OCI-LY7 (cell line): Measurements from ENCODE around the gene PPP1R9A. TPM values are rescaled to one million over a fixed set of nuclear protein-coding genes. Genes with fewer than 3 reads are reported as not detected.

Experiments
- BruUV-seq: library from RNA; stranded (reverse); fragments of 400-500 nt; replicated peaks from 2 replicates; lab custom pipeline; 2021; lab: Mats Ljungman, UMichigan
- CTCF ChIA-PET: fragments of 300-600 bp; sonication (Branson Sonifier 250); formaldehyde crosslinking; loops from one replicate; lab custom pipeline; 2022; ENCODE audit warnings: antibody characterized with exemption; ENCODE audit not compliant: unreplicated experiment; lab: Charles Lee
- POLR2A ChIA-PET: fragments of 300-600 bp; sonication (Branson Sonifier 250); formaldehyde crosslinking; loops from one replicate; lab custom pipeline; 2022; ENCODE audit warnings: antibody characterized with exemption; lab: Charles Lee
- DNase-seq: peaks from one replicate; pipeline ENCODE4 v3.0.0-alpha.2; 2015; ENCODE audit warnings: low spot score
- H2AFZ ChIP-seq: fragments of 200-600 bp; sonication (generic), shearing (Covaris generic); 2 replicates; pipeline ENCODE4 v1.6.1; 2014; ENCODE audit warnings: mild to moderate bottlenecking, antibody characterized with exemption, low read length, moderate library complexity
- H3K27ac ChIP-seq: fragments of 200-600 bp; sonication (generic); 2 replicates; pipeline ENCODE4 v1.5.1; 2014; ENCODE audit warnings: mixed run types, low read depth, mild to moderate bottlenecking, moderate library complexity, low read length, inconsistent platforms; ENCODE audit not compliant: poor library complexity, severe bottlenecking
- H3K36me3 ChIP-seq: fragments of 200-600 bp; sonication (generic); 2 replicates; pipeline ENCODE4 v1.6.1; 2014; ENCODE audit warnings: mild to moderate bottlenecking, antibody characterized with exemption, low read length, moderate library complexity, mixed read lengths; ENCODE audit not compliant: insufficient read depth
- H3K4me1 ChIP-seq: fragments of 200-600 bp; sonication (generic); 2 replicates; pipeline ENCODE4 v1.5.1; 2014; ENCODE audit warnings: mild to moderate bottlenecking, low read length; ENCODE audit not compliant: insufficient read depth, poor library complexity, severe bottlenecking
- H3K4me2 ChIP-seq: fragments of 200-600 bp; sonication (generic); 2 replicates; pipeline ENCODE4 v1.6.1; 2014; ENCODE audit warnings: mild to moderate bottlenecking, low read length
- H3K4me3 ChIP-seq: fragments of 200-600 bp; sonication (generic); 2 replicates; pipeline ENCODE4 v1.5.1; 2014; ENCODE audit warnings: mild to moderate bottlenecking, low read depth, low read length; ENCODE audit not compliant: poor library complexity, severe bottlenecking
- H3K79me2 ChIP-seq: fragments of 200-600 bp; sonication (generic); 2 replicates; pipeline ENCODE4 v1.6.1; 2016; ENCODE audit warnings: low read depth, mild to moderate bottlenecking, low read length, moderate library complexity, mixed read lengths; ENCODE audit not compliant: insufficient read depth
- H3K9me2 ChIP-seq: fragments of 200-600 bp; sonication (generic); 2 replicates; pipeline ENCODE4 v1.6.1; 2016; ENCODE audit warnings: mild to moderate bottlenecking, low read length, mixed read lengths; ENCODE audit not compliant: insufficient read depth
- H3K9me3 ChIP-seq: fragments of 200-600 bp; sonication (generic); 2 replicates; pipeline ENCODE4 v1.6.1; 2014; ENCODE audit warnings: mild to moderate bottlenecking, mixed run types, low read length, mixed read lengths
- H4K20me1 ChIP-seq: fragments of 200-600 bp; sonication (generic); 2 replicates; pipeline ENCODE4 v1.6.1; 2014; ENCODE audit warnings: mild to moderate bottlenecking, antibody characterized with exemption, low read length, moderate library complexity, mixed read lengths; ENCODE audit not compliant: insufficient read depth
- CTCF ChIP-seq: fragments of 200-600 bp; sonication (generic); conservative IDR thresholded peaks from 2 replicates; pipeline ENCODE4 v1.5.1; 2014; ENCODE audit warnings: mild to moderate bottlenecking, antibody characterized with exemption, low read length, moderate library complexity, mixed read lengths
- EZH2phosphoT487 ChIP-seq: fragments of 200-600 bp; sonication (generic); IDR thresholded peaks from 2 replicates; pipeline ENCODE4 v1.6.1; 2018; ENCODE audit warnings: low read depth, borderline replicate concordance, mild to moderate bottlenecking, mixed run types, antibody characterized with exemption, low read length, moderate library complexity, mixed read lengths
- intact Hi-C: fragments of 100-400 bp; cut with micrococcal nuclease; formaldehyde crosslinking; loops from one replicate; pipeline ENCODE4 v1.10.0; 2022; ENCODE audit not compliant: unreplicated experiment
- total RNA-seq, 2 experiments: library from RNA; depleted of rRNA in 1 of 2; stranded (reverse); fragments of >200 nt in 1 of 2; shearing (Covaris generic) in 1 of 2; gene quantifications; 2 replicates each; pipeline ENCODE4 v1.2.3, GENCODE V29; 2014 to 2022

The PPP1R9A gene
- total RNA-seq, 2 experiments from 2014 or later, result not detected

GRCh38 chr7:95059842-95060313 is 152.5 kb downstream of the PPP1R9A start:
- no peaks in the 10 kb centered on the region for H3K79me2 ChIP-seq
- no peak overlapping the region for H2AFZ ChIP-seq
- no peak overlapping the region for H3K27ac ChIP-seq
- no peaks in the 10 kb centered on the region for H4K20me1 ChIP-seq
- CTCF ChIA-PET, result no interaction called here
- H3K9me3 ChIP-seq, result no peaks in the 10 kb centered on the region
- no peak for DNase-seq
- no peak overlapping the region for H3K4me2 ChIP-seq
- no peaks in the 10 kb centered on the region for H3K4me1 ChIP-seq
- H3K36me3 ChIP-seq, result no peaks in the 10 kb centered on the region
- TF ChIP-seq EZH2phosphoT487, result no peak
- no peak for TF ChIP-seq CTCF
- BruUV-seq, result no TSS peak
- intact Hi-C loops, result no loop called here
- no peaks in the 10 kb centered on the region for H3K9me2 ChIP-seq
- POLR2A ChIA-PET, result no interaction called here
- H3K4me3 ChIP-seq, result no peak overlapping the region

GRCh38 chr7:95062901-95063300 is 155.5 kb downstream of the PPP1R9A start:
- POLR2A ChIA-PET, result no interaction called here
- TF ChIP-seq CTCF (no peak), EZH2phosphoT487 (no peak)
- CTCF ChIA-PET, result no interaction called here
- Histone ChIP-seq H3K27ac (no peak overlapping the region), H3K9me3 (no peaks in the 10 kb centered on the region), H2AFZ (no peak overlapping the region), H3K4me3 (no peak overlapping the region), H3K9me2 (no peaks in the 10 kb centered on the region), H3K36me3 (no peaks in the 10 kb centered on the region), H3K79me2 (no peaks in the 10 kb centered on the region), H4K20me1 (no peaks in the 10 kb centered on the region), H3K4me2 (no peak overlapping the region), H3K4me1 (no peaks in the 10 kb centered on the region)
- intact Hi-C loops, result no loop called here
- no TSS peak for BruUV-seq
- no peak for DNase-seq

- no peak for DNase-seq
- Histone ChIP-seq H4K20me1 (no peaks in the 10 kb centered on the region), H3K4me2 (no peak overlapping the region), H3K9me2 (no peaks in the 10 kb centered on the region), H3K79me2 (no peaks in the 10 kb centered on the region), H3K27ac (no peak overlapping the region), H3K4me1 (no peaks in the 10 kb centered on the region), H3K4me3 (no peak overlapping the region), H3K9me3 (no peaks in the 10 kb centered on the region), H2AFZ (no peak overlapping the region), H3K36me3 (no peaks in the 10 kb centered on the region)
- ChIA-PET CTCF (no interaction called here), POLR2A (interaction anchor here (1.1 kb wide), 1 partner anchor 15 kb away, joined by 3 read pairs; no protein-coding TSS in a partner anchor)
- BruUV-seq, result no TSS peak
- TF ChIP-seq CTCF (no peak), EZH2phosphoT487 (no peak)
- intact Hi-C loops, result no loop called here
Measured at GRCh38 chr7:95066737-95067530, 159.5 kb downstream of the PPP1R9A start.
